SK-N-MC (cell line): ENCODE measurements around the gene ARHGAP26.
"Not testable (repeated sequence)": the region's sequence is repeated elsewhere in the genome, so short reads cannot be mapped to it uniquely, and the experiment has no call there.

ENCODE experiments used
- DNase-seq: peaks from one replicate; pipeline ENCODE4 v3.0.0-alpha.2; 2011; ENCODE audit warnings: low read depth, low spot score
- H3K27ac ChIP-seq: fragments of 200-600 bp; sonication (generic); 2 replicates; pipeline ENCODE4 v1.5.1; 2016; ENCODE audit warnings: mixed run types
- H3K36me3 ChIP-seq: fragments of 200-600 bp; sonication (generic); 2 replicates; pipeline ENCODE4 v1.6.1; 2017; ENCODE audit warnings: antibody characterized with exemption, low read length, mixed read lengths; ENCODE audit not compliant: insufficient read depth
- H3K4me3 ChIP-seq: fragments of 200-600 bp; sonication (generic); 2 replicates; pipeline ENCODE4 v1.5.1; 2016
- H3K9ac ChIP-seq: fragments of 200-600 bp; sonication (generic); 2 replicates; pipeline ENCODE4 v1.8.0; 2017; ENCODE audit warnings: mixed run types, mixed read lengths; ENCODE audit not compliant: insufficient read length
- H3K9me3 ChIP-seq: fragments of 200-600 bp; sonication (generic); 2 replicates; pipeline ENCODE4 v1.6.1; 2017; ENCODE audit warnings: low read depth, mild to moderate bottlenecking, antibody characterized with exemption, low read length, moderate library complexity, mixed read lengths
- EZH2 ChIP-seq: fragments of 200-600 bp; sonication (generic); IDR thresholded peaks from one replicate; pipeline ENCODE4 v1.6.1; 2017; ENCODE audit warnings: antibody characterized with exemption
- FOXP2 ChIP-seq: optimal IDR thresholded peaks from 2 replicates; pipeline ENCODE3; 2011; ENCODE audit warnings: mild to moderate bottlenecking, moderate library complexity; ENCODE audit not compliant: insufficient read depth; ENCODE audit errors: extremely low read length, control extremely low read depth
- POLR2AphosphoS5 ChIP-seq: IDR thresholded peaks from 2 replicates; pipeline ENCODE4 v1.6.1; 2012; ENCODE audit warnings: mild to moderate bottlenecking, low read depth, low read length, borderline replicate concordance

Gene ARHGAP26

GRCh38 chr5:142984525-142984924, 214.3 kb downstream of the ARHGAP26 start:
- H3K9ac ChIP-seq = no peak overlapping the region
- no peak overlapping the region for H3K27ac ChIP-seq
- H3K4me3 ChIP-seq = no peak overlapping the region
- H3K9me3 ChIP-seq = no peaks in the 10 kb centered on the region
- TF ChIP-seq POLR2AphosphoS5 (no peak), EZH2 (no peak), FOXP2 (no peak)
- H3K36me3 ChIP-seq = no peaks in the 10 kb centered on the region
- no peak for DNase-seq

GRCh38 chr5:142989270-142989669, 219.1 kb downstream of the ARHGAP26 start:
- H3K27ac ChIP-seq, H3K4me3 ChIP-seq, H3K9me3 ChIP-seq, H3K9ac ChIP-seq, H3K36me3 ChIP-seq, DNase-seq: not testable (repeated sequence)

- H3K36me3 ChIP-seq, H3K9ac ChIP-seq, H3K4me3 ChIP-seq, H3K9me3 ChIP-seq, H3K27ac ChIP-seq, DNase-seq: not testable (repeated sequence)
Observed at GRCh38 chr5:142990073-142990472, 219.9 kb downstream of the ARHGAP26 start.

- H3K9ac ChIP-seq = no peak overlapping the region
- H3K9me3 ChIP-seq = no peaks in the 10 kb centered on the region
- H3K4me3 ChIP-seq = no peak overlapping the region
- TF ChIP-seq EZH2 (no peak), FOXP2 (no peak), POLR2AphosphoS5 (no peak)
- H3K36me3 ChIP-seq = no peaks in the 10 kb centered on the region
- H3K27ac ChIP-seq = no peak overlapping the region
- no peak for DNase-seq
Observed at GRCh38 chr5:142994218-142994617, 224.0 kb downstream of the ARHGAP26 start.

- not testable (repeated sequence) for H3K27ac ChIP-seq, H3K9me3 ChIP-seq, H3K4me3 ChIP-seq, H3K9ac ChIP-seq, H3K36me3 ChIP-seq, DNase-seq
Observed at GRCh38 chr5:142995621-142996020, 225.4 kb downstream of the ARHGAP26 start.

- H3K9ac ChIP-seq = no peak overlapping the region
- no peak for TF ChIP-seq EZH2
- no peak for TF ChIP-seq POLR2AphosphoS5
- TF ChIP-seq FOXP2 = no peak
- no peak overlapping the region for H3K4me3 ChIP-seq
- no peaks in the 10 kb centered on the region for H3K9me3 ChIP-seq
- H3K27ac ChIP-seq = no peak overlapping the region
- H3K36me3 ChIP-seq = no peaks in the 10 kb centered on the region
- DNase-seq = no peak
Observed at GRCh38 chr5:142997591-142997990, 227.4 kb downstream of the ARHGAP26 start.

GRCh38 chr5:142998316-142999020, 228.3 kb downstream of the ARHGAP26 start:
- DNase-seq = no peak
- Histone ChIP-seq H3K9me3 (no peaks in the 10 kb centered on the region), H3K9ac (no peak overlapping the region), H3K27ac (no peak overlapping the region), H3K36me3 (no peaks in the 10 kb centered on the region), H3K4me3 (no peak overlapping the region)
- TF ChIP-seq EZH2 (no peak), FOXP2 (no peak), POLR2AphosphoS5 (no peak)

GRCh38 chr5:143000551-143000950, 230.4 kb downstream of the ARHGAP26 start:
- DNase-seq, H3K27ac ChIP-seq, H3K4me3 ChIP-seq, H3K9ac ChIP-seq, H3K36me3 ChIP-seq, H3K9me3 ChIP-seq: not testable (repeated sequence)

- H3K36me3 ChIP-seq = no peaks in the 10 kb centered on the region
- TF ChIP-seq EZH2 (no peak), FOXP2 (no peak), POLR2AphosphoS5 (no peak)
- no peak for DNase-seq
- peak overlapping the region; percentile 61 for H3K4me3 ChIP-seq
- peak overlapping the region; percentile 97 for H3K27ac ChIP-seq
- H3K9ac ChIP-seq = peak overlapping the region; percentile 35
- H3K9me3 ChIP-seq = no peaks in the 10 kb centered on the region
Observed at GRCh38 chr5:143001764-143002351, 231.7 kb downstream of the ARHGAP26 start.
